Posterior vena cava (tissue), 2 donors: ENCODE data around the gene GTF2I. TPM values are rescaled to one million over a fixed set of nuclear protein-coding genes. Genes with fewer than 3 reads are reported as not detected.
"Not testable (repeated sequence)": the region's sequence is repeated elsewhere in the genome, so short reads cannot be mapped to it uniquely, and the experiment has no call there.

Experiments
- DNase-seq: peaks from one replicate; pipeline ENCODE4 v3.0.0-alpha.2; 2020; ENCODE audit warnings: low spot score
- intact Hi-C, 2 donors: fragments of 100-400 bp; cut with DNase I; formaldehyde crosslinking; loops; one replicate each; pipeline versions ENCODE4 v1.14.1 to v1.14.2; 2022 to 2023
- total RNA-seq, 2 donors: library from RNA; stranded (reverse); fragmentation: NEBNext Ultra II Directional; extraction: Animal tissue kit (Norgen Biotek cat#: 25700); gene quantifications; one replicate each; pipeline ENCODE4 v1.2.1, GENCODE V29; 2021
- donor health status: DM: yes; HTN: yes; CAD: no.
- donor health status: DM: yes; HTN: yes; CAD: no.

Gene GTF2I
- total RNA-seq, 2 donors from 2014 or later = 113 to 119 TPM

GRCh38 chr7:74765205-74765918, 107.8 kb downstream of the GTF2I start:
- intact Hi-C loops, DNase-seq: not testable (repeated sequence)

GRCh38 chr7:74766509-74766908, 109.0 kb downstream of the GTF2I start:
- DNase-seq, intact Hi-C loops: not testable (repeated sequence)

GRCh38 chr7:74766991-74767390, 109.5 kb downstream of the GTF2I start:
- DNase-seq, intact Hi-C loops: not testable (repeated sequence)

- intact Hi-C loops, DNase-seq: not testable (repeated sequence)
Observed at GRCh38 chr7:74770062-74770461, 112.5 kb downstream of the GTF2I start.

GRCh38 chr7:74772093-74772492, 114.6 kb downstream of the GTF2I start:
- intact Hi-C loops = not testable (repeated sequence)

GRCh38 chr7:74773760-74774750, 116.5 kb downstream of the GTF2I start, which contains the start of gene NCF1:
NCF1 (plus strand) TSS chr7:74774011; CDS start chr7:74774032, 21 bp downstream.
- DNase-seq, intact Hi-C loops: not testable (repeated sequence)

More at GRCh38 chr7:74772093-74772492, 114.6 kb downstream of the GTF2I start:
- peak; percentile 80 for DNase-seq

GRCh38 chr7:74775111-74775510, 117.6 kb downstream of the GTF2I start:
- DNase-seq, intact Hi-C loops: not testable (repeated sequence)

- peak; percentile 41 for DNase-seq
- intact Hi-C loops = not testable (repeated sequence)
Observed at GRCh38 chr7:74779053-74779452, 121.5 kb downstream of the GTF2I start.

- intact Hi-C loops = not testable (repeated sequence)
- DNase-seq = peak; percentile 1
Observed at GRCh38 chr7:74781746-74782145, 124.2 kb downstream of the GTF2I start.

GRCh38 chr7:74783595-74783994, 126.1 kb downstream of the GTF2I start:
- peak; percentile 24 for DNase-seq
- intact Hi-C loops = not testable (repeated sequence)

GRCh38 chr7:74788369-74789150, 131.0 kb downstream of the GTF2I start:
- peak; percentile 98 for DNase-seq
- intact Hi-C loops = not testable (repeated sequence)

- intact Hi-C loops, DNase-seq: not testable (repeated sequence)
Observed at GRCh38 chr7:74789200-74789736, 131.8 kb downstream of the GTF2I start.

GRCh38 chr7:74797848-74798622, 140.5 kb downstream of the GTF2I start:
- peak; percentile 5 for DNase-seq
- intact Hi-C loops = not testable (repeated sequence)

GRCh38 chr7:74798644-74799043, 141.1 kb downstream of the GTF2I start:
- intact Hi-C loops, DNase-seq: not testable (repeated sequence)
